Activated CD4-positive, CD25-positive, alpha-beta regulatory T cell treated with anti-CD3 and anti-CD28 coated beads, Interleukin-2, amount 50 U/mL, for 16 hours (primary cell): Measurements from ENCODE around the gene HSPA1A.
A peak's percentile ranks its signal among the peaks of the same experiment; 100 is the strongest.

Experiments used
- DNase-seq: peaks from one replicate; pipeline ENCODE4 v3.0.0-alpha.2; 2020; ENCODE audit warnings: low read depth, low spot score

HSPA1A gene

DNA sequence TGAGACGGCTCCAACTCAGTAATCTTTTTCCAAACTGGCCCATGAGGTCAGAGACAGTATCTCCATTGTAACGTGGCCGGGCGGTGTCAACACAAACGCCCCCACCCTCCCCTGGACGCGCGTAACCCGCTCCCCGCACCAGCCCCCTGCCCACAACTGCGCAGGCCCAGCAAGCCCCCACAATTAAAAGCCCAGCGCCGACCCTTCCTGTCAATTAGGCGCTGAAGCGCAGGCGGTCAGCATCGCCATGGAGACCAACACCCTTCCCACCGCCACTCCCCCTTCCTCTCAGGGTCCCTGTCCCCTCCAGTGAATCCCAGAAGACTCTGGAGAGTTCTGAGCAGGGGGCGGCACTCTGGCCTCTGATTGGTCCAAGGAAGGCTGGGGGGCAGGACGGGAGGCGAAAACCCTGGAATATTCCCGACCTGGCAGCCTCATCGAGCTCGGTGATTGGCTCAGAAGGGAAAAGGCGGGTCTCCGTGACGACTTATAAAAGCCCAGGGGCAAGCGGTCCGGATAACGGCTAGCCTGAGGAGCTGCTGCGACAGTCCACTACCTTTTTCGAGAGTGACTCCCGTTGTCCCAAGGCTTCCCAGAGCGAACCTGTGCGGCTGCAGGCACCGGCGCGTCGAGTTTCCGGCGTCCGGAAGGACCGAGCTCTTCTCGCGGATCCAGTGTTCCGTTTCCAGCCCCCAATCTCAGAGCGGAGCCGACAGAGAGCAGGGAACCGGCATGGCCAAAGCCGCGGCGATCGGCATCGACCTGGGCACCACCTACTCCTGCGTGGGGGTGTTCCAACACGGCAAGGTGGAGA is at the start of gene HSPA1A, which contains the start of gene HSPA1L:
HSPA1A (plus strand) TSS at position 519 of the 814 bp plus-strand sequence; CDS start at position 733, 214 bp downstream.
HSPA1L (minus strand) TSS at position 259 of the 814 bp plus-strand sequence. CDS start 3,311 bp downstream, outside the sequence.
- peak; percentile 57 for DNase-seq

DNA sequence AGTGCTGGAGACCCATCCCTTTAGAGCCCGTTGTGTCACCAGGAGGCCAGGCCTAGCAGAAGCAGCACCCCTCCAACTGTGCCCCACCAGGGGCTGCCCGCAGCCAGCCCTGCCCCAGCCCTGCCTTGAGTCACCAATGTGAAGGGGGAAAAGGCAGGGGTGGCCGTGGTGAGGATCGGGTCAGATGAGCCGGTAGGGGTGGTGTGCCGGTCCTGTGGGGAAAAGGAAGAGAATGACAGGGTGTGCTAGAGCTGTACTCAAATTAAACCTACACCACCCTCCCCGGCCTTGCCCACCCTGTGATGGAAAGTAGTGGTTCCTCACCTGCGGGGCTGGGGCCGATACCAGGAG is 49.8 kb upstream of the HSPA1A start:
- no peak for DNase-seq

DNA sequence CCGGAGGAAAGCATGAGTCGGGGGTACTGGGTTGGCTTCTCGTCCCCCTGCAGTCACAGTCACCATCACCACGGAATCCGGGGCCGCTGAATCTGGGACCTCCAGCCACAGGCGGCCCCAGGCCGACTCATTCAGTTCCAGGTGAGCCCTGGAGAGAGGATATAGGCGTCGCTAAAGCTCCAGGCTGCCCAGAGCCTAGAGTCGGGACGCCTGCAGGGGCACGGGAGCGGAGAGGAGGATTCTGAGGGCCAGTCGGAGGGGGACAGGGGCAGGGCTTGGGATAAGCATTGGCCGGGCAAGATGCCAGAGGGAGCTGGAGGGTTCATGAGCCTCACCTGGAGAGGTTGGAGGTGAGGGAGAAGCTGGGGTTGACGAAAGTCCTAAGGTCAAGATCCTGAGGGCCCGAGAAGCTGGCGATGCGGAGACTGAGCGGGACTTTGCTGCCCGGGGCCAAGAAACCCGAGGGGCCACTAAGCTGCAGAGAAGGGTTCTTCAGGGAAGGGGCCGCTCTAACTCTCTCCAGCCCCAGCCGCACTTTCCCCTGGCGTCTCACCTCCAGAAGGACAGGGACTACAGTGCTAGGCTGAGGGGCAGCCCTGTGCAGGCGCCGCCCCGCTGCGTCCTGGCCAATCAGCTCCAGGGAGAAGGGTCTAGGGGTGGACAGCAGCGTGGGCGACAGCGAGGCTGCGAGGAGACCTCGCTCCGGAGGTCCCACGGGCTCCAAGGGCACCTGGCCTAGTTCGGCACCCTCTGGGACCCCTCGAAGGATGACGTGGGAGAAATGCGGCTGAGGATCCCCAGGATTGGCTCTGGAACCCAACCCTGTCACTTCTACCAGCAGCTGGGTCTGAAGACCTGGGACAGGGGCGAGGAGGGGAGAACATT is 49.2 kb upstream of the HSPA1A start:
- DNase-seq, result no peak

DNA sequence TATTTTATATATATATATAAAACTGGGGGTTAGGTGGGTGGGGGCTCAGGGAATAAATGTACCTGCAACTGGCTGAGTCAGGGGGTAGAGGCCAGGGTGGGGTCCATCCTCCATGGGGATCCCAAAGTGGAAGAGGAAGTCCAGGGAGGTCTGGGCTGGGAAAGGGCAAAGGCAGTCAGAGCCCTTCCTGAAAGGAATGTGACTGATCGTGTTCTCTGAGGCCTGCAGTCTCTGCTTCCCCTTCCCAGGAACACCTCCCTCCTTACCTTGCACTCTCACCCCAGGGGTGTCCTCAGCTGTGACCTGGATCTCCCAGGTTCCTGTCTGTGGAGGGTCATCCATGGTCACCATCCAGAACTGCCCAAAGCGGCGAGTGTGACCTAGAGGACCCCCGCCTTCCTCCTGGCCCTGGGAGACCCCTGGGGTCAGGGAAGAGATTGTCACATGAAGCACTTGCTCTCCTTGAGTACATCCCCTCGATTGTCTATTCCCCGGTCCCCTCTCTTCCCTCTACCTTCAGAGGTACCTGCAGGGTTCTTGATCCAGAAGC is 48.2 kb upstream of the HSPA1A start:
- no peak for DNase-seq

DNA sequence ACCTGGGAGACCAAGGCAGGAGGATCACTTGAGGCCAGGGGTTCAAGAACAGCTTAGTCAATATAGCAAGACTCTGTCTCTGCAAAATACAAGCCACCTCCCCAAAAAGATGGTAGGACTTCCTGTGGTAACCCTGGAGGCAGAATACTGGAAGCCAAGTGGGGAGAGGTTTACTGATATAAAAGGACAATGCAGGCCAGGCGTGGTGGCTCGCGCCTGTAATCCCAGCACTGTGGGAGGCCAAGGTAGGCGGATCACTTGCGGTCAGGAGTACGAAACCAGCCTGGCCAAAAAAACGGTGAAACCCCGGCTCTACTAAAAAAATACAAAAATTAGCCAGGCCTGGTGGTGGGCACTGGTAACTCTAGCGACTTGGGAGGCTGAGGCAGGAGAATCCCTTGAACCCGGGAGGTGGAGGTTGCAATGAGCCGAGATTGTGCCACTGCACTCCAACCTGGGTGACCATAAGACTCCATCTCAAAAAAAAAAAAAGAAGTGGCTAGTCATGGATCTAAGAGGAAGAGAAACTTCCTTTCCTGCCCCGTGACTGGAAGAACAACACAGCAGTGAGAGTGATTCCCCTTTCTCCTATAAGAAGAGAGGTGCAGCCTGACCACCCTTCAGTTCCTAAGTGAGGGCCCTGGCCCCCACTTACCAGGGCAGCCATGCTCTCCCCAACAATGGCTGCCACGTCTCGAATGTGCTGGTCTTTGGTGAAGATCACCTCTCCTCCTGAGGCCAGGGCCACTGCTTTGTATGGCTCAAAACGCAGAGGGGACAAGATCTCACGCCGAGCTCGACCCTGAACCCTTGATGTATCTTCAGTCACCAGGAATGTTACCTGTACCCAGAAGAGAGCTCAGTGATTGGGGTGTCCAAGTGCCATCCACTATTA is 46.7 kb upstream of the HSPA1A start:
- DNase-seq, result no peak

DNA sequence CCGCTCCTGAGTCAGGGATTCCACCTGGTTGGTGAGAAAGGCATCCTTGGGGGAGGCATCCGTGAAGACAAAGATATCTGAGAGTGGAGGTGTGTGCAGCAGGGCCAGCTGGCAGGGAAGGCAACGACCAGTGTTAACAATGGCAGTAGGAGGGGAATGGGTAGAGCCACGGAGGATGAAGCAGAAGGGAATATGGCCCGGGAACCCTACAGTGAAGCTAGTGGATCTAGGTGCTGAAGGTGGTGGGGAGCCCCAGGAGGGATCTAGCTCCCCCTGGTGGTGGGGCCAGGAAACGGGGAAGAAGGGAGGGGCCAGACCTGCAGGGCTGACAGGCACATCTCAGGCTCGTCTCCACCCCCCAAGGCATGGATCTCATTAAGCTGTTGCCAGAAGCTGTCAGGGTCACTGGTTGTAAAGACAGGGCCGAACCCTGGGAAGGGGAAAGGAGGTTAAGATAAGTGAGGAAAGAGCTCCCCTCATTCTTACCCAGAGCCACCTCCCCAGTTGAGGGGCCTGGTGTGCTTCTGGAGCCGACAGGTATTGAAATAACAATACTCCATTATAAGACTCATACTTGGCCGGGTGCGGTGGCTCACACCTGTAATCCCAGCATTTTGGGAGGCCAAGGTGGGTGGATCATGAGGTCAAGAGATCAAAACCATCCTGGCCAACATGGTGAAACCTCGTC is 45.5 kb upstream of the HSPA1A start:
- DNase-seq, result peak; percentile 66

DNA sequence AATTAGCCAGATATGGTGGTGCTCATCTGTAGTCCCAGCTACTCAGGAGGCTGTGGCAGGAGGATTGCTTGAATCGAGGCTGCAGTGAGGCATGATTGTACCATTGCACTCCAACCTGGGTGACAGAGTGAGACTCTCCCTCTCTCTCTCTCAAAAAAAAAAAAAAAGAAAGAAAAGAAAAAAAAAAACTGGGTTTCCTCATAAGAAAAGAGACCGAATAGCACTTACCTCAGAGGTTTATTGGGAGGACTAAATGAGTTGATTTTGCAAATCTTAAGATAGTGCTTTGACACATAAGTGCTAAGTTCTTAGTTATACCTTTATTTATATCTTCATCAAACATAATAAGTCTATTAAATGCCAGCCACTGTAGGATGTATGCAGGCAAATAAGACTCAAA is 44.5 kb upstream of the HSPA1A start:
- DNase-seq, result no peak

DNA sequence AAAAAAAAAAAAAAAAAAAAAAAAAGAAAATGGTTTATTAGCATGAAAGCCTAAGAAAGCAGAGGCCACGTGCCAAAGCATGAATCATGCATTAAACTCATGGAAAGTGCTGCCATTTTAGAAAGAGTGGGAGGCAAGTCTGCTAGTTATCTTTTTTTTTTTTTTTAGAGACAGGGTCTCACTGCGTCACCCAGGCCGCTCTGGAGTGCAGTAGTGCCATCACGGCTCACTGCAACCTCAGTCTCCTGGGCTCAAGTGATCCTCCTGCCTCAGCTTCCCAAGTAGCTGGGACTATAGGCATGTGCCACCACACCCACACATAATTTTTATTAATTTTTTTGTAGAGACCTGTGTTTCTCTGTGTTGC is 43.4 kb upstream of the HSPA1A start:
- no peak for DNase-seq

DNA sequence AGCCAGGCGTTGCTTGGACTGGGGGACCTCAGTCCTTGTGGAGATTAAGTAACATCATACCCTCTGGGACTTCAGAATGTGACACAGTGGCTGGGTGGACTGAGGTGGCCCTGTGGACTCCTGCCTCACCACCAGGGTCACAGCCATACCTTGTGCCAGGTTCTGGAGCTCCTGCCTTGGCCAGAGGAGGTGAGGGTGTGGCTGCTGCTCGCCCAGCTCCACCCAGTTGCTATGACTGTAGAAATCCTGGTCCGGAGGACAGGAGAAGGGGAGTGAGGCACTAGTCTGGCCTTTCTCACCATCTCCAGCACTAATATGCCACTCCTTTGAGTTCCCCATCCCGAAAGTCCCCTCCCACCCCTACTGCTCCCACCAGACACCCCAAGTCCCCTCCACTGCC is 40.2 kb upstream of the HSPA1A start:
- DNase-seq, result no peak

DNA sequence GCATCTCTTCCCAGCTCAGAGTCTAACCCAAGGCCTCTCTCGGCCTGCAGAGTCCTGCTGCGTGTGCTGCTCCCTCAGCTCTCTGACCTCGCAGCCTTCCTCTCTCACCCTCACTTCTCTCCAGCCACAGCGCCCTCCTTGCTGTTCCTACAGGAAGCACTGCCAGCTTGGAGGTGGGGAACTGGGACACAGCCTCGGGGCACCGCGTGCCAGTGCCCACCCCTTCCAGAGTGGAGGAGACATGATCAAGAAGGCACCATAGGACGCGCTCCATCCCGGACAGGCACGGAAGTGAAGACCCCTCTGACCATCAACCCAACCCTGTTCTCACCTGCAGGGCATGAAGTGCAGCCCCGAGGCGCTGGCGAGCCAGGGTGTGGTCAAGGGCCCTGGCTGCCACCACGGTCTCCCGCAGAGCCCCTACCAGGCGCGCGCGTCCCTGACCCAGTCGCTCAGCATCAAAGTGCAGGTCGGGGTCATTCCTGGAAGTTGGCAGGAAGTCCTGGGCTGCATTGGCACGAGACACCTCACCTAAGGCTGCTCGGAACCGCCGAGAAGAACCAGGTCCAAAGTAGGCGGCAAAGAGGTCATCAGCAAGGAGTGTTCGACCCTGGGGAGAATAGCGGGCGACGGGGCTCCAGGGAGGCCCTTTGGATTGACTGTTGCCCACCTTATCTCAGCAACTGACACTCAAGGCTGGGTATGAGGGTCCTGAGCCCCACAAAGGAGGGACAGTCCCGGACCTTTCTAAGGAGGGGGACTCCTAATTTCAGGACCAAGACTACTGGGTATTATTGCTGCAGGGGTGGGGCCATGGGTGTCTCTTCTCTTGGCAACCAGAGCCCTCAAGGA is 39.5 kb upstream of the HSPA1A start:
- no peak for DNase-seq

DNA sequence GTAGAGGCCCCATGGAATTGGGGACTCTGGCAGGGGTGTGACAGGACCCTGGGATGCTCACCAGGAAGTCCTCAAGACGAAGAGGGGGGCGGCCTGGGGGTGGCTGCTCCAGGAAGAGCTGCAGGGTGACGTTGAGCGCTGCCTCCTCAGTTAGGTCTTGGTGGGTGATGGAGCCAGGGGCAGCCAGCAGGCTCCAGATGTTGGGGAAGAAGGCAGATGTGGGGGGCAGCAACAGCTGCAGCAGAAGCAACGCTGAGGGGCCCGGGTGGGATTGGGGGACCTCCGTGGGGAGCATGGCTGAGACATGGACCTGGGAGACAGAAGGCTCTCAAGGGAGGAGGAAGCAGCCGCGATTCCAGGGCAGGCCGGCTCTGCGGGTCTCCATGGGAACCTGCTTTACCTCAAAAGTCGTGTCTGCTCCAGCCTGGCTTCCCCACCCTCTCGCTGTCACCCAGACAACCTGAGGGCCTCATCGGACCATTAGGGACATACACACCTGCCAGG is 38.8 kb upstream of the HSPA1A start:
- no peak for DNase-seq

DNA sequence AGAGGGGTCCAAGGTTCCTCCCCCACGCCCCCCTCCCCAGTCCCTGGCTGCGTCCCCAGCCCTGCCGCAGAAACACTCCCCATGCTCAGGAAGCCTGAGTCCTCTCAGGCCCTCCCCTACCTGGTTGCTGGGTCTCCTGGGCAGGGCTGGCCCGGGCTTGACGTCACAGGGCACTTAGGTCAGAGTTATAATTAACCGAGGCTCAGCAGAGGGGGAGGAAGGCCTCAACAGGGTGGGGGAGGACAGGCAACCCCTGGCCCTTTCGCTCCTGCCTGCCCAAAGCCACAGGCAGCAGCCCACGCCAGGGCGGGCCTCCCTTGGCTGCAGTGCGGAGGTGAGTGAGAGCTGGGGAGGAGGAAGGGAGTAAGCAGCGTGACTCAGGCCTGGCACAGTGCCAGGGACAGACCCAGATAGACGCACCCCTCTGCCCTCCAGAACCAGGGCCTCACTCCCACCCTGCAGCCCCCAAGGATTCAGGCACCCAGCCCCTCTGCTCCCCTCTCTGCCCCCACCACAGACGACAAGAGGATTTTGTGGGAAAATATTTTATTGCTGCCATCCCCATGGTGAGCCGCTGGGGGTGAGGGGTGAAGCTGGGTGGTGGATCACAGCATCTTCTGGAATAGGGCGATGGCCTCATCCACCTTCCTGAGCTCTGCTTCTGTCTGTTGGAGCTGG is 38.2 kb upstream of the HSPA1A start, which contains the start of gene VWA7:
VWA7 (minus strand) TSS at position 340 of the 678 bp plus-strand sequence. CDS start 549 bp downstream, outside the sequence.
- DNase-seq, result peak; percentile 38

DNA sequence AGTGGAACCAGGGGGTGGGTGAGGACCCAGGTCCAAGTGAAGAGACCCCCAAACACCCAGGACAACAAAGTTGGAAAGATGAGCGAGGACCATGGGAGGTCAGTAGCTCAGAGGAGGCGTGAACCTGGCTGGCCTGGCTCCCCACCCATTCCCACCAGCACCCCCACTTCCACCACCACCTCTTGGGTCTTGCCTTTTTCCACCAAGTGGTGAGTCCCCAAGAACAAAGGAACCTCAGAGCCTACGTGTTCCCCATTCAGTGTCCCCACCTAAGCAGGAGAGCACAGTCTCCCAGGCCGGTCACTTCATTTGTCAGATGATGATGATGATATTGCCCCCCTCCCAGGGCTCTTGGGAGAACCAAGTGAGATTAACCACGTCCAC is 37.7 kb upstream of the HSPA1A start:
- DNase-seq, result no peak

DNA sequence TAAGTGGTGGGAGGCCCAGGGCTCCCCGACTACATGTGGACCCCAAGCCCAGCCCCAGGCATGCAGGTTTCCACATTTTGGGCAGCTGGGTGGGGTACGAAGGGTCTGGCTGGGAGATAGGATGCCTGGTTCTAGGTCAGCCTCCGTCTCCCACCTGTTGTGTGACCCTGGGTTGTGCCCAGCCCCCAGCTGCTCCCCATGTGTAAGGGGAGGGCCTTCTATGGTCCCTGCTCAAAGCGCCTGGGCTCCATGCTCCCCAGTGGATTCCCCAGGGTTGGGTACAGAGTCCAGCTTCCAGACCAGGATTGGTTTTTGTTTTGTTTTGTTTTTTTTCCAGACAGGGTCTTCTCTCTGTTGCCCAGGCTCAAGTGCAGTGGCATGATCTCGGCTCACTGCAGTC is 37.1 kb upstream of the HSPA1A start:
- no peak for DNase-seq

DNA sequence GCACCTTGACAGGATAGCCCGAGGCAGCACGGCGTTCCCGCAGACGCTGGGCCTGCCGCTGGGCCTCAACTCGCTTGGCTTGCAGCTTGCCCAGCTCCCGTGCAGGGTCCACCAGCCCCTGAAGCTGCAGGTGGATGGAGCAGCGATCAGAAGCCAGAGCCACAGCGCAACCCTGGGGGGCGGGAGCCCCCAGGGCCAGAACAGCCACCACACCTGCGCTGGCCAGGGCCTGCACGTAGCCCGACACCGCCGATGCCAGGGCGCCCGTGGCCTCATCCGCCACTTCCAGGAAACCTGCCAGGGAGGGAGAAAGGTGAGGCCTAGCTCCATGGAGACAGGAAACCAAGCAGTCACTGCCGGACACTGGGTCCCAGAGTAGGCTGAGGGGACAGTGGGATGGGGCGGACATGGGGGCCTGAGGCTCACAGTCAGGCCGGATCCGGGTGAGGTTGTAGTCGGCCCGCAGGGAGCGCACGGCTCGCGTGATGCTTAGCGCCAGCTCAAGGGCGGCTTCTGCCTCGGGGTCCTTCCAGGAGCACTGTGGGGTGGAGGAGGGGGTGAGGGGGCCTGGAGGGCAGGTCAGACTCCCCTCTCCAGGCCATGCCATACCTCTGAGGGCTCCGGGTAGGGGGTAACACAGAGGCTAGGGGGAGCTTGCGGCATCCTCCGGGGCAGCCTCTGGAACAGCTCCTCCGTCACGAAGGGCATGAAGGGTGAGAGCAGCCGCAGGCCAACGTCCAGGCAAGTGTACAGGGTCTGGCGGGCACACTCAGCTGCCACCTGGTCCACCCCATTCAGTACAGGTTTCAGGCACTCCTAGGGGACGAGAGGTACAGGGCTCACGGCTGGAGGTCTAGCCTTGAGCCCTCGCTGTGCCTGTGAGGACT is 36.1 kb upstream of the HSPA1A start:
- no peak for DNase-seq

DNA sequence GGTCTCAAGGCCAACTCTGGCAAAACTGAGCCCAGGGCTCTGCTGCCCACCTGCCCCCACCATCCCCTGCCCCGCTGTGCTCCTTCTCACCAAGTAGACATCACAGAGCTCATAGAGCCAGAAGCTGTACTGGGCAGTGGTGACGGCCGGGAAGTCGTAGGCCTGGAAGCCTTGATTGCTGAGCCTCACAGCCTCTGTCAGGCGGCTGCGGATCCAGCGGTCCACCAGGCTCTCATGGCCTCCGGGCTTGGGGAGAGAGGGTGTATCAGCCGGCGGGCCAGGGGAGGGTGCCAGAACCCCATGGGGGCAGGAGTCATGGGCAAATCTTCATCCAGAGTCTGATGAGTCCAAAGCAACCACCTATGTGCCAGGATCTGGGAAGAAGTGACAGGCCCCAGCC is 35.4 kb upstream of the HSPA1A start:
- DNase-seq, result no peak

DNA sequence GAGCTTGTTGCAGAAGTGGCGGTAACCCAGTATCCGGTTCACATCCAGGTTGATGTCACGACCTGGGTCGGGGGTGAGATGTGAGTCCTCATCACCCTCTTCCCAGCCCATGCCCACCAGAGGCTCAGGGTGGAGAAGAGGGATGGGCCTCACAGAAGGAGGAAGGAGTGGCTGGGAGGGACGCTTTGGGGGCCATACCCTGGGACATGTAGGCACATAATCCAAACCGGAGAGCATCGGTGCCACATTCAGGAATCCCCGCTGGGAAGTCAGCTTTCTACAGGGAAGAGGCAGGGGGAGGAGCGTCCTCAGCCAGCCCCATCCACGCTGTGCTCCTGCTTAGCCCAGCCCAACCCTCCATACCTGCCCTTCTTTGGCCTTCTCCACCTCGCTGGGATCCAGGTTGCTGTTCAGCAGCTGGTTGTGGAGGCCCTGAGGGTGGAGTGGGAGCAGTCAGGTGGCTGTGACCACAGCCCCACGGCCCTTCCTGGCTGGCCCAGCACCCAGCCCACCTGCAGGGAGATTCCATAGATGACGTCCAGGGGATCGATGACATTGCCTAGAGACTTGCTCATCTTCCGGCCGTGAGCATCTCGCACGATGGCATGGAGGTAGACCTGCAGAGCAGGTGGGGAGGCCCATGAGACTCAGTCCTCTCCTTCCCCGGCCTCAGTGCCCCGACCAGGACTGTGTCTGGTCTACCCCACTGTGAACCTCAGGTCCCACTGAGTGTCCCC is 34.7 kb upstream of the HSPA1A start:
- no peak for DNase-seq
